NT2/D1 (cell line): ENCODE data around the gene BTBD6.

Experiments
- SUZ12 ChIP-seq: IDR thresholded peaks from 2 replicates; pipeline ENCODE4 v1.6.1; 2011; ENCODE audit not compliant: insufficient read length, insufficient read depth; ENCODE audit errors: extremely low read depth
- YY1 ChIP-seq: IDR thresholded peaks from 2 replicates; pipeline ENCODE4 v1.6.1; 2011; ENCODE audit not compliant: insufficient read length, insufficient read depth
- ZNF274 ChIP-seq: IDR thresholded peaks from 2 replicates; pipeline ENCODE4 v1.6.1; 2011; ENCODE audit warnings: mild to moderate bottlenecking, low read depth, low read length

GRCh38 chr14:105287249-105288102 is 39.1 kb downstream of the BTBD6 start:
- no peak for TF ChIP-seq ZNF274
- no peak for TF ChIP-seq SUZ12
- no peak for TF ChIP-seq YY1
